Urinary bladder (tissue), 4 donors: ENCODE results near the gene LPIN1. TPM values are rescaled to one million over a fixed set of nuclear protein-coding genes. Genes with fewer than 3 reads are reported as not detected.

Source experiments
- DNase-seq: peaks from one replicate; pipeline ENCODE4 v3.0.0-alpha.2; 2015; ENCODE audit errors: extremely low spot score
- H3K27ac ChIP-seq: one replicate; pipeline ENCODE4 v1.5.1; 2013; ENCODE audit warnings: low read depth, mild to moderate bottlenecking, moderate library complexity
- H3K36me3 ChIP-seq: one replicate; pipeline ENCODE4 v1.6.1; 2013; ENCODE audit warnings: mild to moderate bottlenecking, moderate library complexity; ENCODE audit not compliant: insufficient read depth
- H3K4me1 ChIP-seq: one replicate; pipeline ENCODE4 v1.6.1; 2013; ENCODE audit warnings: mild to moderate bottlenecking, moderate library complexity; ENCODE audit not compliant: insufficient read depth
- H3K4me3 ChIP-seq: one replicate; pipeline ENCODE4 v1.5.1; 2013; ENCODE audit warnings: low read depth, low read length
- WGBS: extraction: QIAGEN DNeasy Blood & Tissue Kit; methylation state at CpG from one replicate; pipeline ENCODE4 v1.1.7; 2013; 5-methylcytosine and 5-hydroxymethylcytosine counted together
- polyA plus RNA-seq: library from polyadenylated mRNA; stranded (reverse); fragments of 200-250 nt; gene quantifications from one replicate; pipeline ENCODE4 v1.2.3, GENCODE V29; 2013
- total RNA-seq: library from RNA; depleted of rRNA; stranded (reverse); fragments of >200 nt; gene quantifications from one replicate; pipeline ENCODE4 v1.2.3, GENCODE V29; 2014
- donor health status: healthy with polysubstance abuse.
- donor health status: healthy.

LPIN1 gene
- total and polyA plus RNA-seq, 2 donors: 27.3 to 34.1 TPM

DNA sequence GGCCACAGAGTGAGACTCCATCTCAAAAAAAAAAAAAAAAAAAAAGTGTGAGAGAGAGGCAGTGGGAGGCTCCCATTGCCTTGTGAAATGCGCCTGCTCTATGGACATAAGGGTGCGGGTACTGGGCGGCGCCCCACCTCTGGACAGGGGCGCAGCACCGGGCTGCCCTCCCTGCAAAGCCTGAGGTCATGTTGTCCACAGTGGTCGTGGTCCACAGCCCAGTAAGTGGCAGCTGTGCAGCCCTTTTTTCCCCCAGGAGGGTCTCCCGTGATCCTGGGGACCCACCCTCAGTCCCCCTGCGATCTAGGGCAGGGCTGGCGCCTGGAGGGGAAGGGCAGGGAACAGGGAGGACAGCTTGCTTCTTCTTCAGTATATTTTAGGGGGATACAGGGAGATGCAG, 37.8 kb downstream of the LPIN1 start:
- 90% methylated on average over 10 of the region's 10 CpGs for WGBS
- no peak for DNase-seq
- Histone ChIP-seq H3K4me1 (no peaks in the 10 kb centered on the region), H3K27ac (no peak overlapping the region), H3K36me3 (no peaks in the 10 kb centered on the region), H3K4me3 (no peak overlapping the region)

DNA sequence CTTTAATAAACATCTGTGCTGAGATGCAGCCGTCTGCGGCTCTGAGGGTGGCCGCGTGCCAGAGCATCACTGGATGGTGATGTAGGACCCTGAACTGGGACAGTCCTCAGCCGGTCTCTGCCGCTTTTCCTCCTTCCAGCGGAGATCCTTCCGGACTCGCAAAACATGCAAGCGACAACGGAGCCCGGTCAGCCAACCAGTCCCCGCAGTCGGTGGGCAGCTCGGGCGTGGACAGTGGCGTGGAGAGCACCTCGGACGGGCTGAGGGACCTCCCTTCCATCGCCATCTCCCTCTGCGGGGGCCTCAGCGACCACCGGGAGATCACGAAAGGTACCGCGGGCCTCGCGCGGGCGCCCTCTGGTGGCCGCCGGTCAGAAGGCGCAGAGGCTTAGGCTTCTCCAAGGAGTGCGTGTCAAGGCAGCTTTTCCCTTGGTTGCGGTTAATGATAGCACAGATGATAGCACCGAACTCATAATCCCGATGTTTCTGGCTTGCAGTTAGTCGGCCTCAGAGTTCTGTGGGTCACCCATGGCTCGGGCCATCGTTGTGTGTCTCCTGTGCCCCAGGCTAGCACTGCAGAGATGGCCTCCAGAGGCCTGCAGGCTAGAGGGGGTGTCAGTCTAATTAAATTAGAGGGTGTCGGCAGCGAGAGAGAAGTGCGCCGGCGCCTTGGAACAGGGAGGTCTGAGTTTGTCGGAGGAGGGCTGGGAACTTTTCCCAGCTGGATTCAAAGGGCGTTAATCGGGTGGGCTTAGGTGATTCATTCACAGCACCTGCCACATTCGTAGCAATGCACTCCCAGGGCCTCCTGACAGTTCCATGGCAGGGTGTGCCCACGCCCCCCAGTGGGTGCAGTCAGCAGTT, 38.5 kb downstream of the LPIN1 start:
- no peak overlapping the region for H3K27ac ChIP-seq
- no peaks in the 10 kb centered on the region for H3K4me1 ChIP-seq
- H3K4me3 ChIP-seq: no peak overlapping the region
- H3K36me3 ChIP-seq: no peaks in the 10 kb centered on the region
- 25% methylated on average over 50 of the region's 50 CpGs for WGBS
- DNase-seq: no peak

DNA sequence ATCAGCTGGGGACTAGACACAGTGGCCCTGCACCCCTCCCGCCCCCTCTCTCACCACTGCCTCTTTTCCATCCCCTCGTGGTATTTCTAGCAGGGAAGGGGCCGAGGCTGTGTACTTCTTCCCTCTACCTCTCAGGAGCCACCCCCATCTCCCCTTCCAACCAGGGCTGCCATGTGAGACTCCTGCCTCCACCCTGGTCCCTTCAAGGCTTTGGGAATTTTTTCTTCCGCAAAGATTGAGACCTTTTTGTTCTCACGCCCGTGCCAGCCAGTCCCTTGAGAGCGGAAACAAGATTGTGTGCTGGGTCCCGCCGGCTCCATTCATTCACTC, 39.1 kb downstream of the LPIN1 start:
- WGBS: 92% methylated on average over 9 of the region's 9 CpGs
- DNase-seq: no peak
- Histone ChIP-seq H3K27ac (no peak overlapping the region), H3K4me3 (no peak overlapping the region), H3K36me3 (no peaks in the 10 kb centered on the region), H3K4me1 (no peaks in the 10 kb centered on the region)

DNA sequence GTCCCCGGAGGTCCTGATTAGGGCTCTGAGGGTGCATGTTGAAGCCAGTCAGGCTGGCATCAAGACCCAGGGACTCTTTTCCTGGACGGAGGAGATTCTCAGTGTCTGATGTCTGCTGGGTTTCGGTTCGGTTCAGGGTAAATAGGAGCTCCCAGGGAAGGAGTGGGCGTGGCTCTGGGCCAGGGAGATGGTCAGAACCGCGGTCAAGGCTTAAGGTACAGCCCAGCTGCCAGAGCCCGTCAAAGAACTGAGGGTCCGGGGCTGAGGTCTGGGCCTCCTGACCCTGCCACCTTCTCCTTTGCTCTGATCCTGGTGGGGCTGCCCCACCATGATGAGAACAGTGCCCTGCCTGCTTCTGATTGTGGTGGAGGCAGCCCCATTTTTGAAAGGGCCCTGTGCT, 39.8 kb downstream of the LPIN1 start:
- Histone ChIP-seq H3K36me3 (no peaks in the 10 kb centered on the region), H3K27ac (no peak overlapping the region), H3K4me3 (no peak overlapping the region), H3K4me1 (no peaks in the 10 kb centered on the region)
- DNase-seq: no peak
- WGBS: 96% methylated on average over 9 of the region's 9 CpGs

DNA sequence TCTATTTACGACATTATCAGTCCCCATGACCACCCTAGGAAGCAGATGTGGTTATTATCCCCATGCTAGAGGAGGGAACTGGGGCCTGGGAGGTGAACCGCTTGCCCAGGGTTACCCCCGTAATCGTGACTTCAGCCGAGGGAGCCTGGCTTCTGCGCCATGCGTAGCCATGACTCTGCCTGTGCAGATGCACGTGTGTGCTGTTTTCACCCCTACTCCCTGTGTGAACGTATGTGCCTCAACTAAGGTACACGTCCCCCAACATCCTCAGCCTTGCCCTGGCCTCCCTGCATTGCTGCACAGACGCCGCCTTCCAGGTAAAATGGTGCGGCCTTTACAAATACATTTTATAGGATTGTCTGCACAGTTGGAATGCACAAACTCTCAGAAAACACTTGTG, 40.2 kb downstream of the LPIN1 start:
- Histone ChIP-seq H3K4me3 (no peak overlapping the region), H3K27ac (no peak overlapping the region), H3K4me1 (no peaks in the 10 kb centered on the region), H3K36me3 (no peaks in the 10 kb centered on the region)
- no peak for DNase-seq
- 97% methylated on average over 13 of the region's 13 CpGs for WGBS

DNA sequence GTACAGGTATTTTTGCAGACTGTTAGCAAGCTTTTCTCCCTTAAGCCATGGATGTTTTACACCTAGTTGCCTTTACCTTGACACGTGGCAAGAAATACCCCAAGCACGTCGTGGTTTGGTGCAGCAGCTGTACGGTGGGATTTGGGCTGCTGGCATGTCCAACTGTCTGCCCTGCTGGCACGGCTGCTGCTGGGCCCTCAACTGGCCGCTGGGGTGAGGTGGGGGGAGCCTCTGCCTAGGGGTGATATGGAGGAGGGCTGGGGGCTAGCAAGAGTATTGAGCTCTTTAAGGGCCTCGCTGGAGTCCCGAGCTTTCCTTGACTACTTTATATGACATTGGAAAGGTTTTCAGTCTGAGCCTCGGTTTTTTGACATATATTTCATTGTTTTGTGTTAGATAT, 41.6 kb downstream of the LPIN1 start:
- DNase-seq: no peak
- peaks cover under 1% of the 10 kb centered on the region for H3K36me3 ChIP-seq

DNA sequence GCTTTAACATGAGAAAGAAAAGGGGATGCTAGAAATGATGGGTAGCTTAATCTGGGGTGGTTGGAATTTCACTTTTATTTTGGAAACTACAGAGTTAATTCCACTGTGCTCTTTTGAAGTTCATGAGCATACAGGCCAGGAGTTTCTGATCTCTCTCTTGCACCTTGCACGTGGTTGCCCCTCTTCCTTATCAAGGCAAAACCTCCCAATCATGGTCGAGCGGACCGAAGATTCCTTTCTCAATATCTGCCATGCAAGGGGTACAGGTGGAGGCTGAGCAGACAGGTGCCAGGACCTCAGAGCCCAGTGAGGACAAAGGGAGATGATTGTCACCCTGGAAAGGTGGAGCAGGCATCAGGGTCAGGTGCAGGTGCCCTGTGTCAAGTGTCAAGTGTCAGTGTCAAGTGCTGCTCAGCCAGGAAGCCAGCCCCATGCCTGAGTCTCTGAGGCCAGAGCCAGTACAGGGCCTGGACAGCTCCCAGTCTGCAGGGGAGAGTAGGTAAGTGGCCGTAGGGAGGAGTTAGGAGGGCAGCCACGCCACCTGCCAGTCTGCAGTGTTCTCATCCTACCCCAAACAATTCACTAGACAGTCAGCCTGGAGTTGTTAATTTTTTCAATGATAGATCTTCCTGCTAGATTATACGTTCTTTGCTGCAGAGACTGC, 42.2 kb downstream of the LPIN1 start:
- 88% methylated on average over 7 of the region's 7 CpGs for WGBS
- H3K4me1 ChIP-seq: no peaks in the 10 kb centered on the region
- peaks cover 3% of the 10 kb centered on the region for H3K36me3 ChIP-seq
- DNase-seq: no peak
- H3K27ac ChIP-seq: no peak overlapping the region
- no peak overlapping the region for H3K4me3 ChIP-seq

More for the DNA sequence above, 41.6 kb downstream of the LPIN1 start:
- WGBS: 90% methylated on average over 9 of the region's 9 CpGs
- Histone ChIP-seq H3K27ac (no peak overlapping the region), H3K4me1 (no peaks in the 10 kb centered on the region), H3K4me3 (no peak overlapping the region)

DNA sequence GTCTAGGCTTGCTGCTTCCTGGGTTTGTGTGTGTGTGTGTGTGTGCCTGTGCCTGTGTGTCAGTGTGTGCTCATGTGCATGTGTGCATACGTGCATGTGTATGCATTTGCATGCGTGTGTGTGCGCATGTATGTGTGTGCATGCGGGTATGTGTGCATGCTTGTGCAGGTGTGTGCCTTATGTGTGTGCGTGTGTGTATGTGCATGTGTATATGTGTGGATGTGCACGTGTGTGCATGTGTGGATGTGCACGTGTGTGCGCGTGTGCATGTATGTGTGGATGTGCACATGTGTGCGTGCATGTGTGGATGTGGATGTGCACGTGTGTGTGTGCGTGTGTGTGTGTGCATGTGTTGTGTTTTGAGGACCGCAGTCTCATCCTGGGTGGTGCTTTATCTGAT, 42.8 kb downstream of the LPIN1 start:
- H3K27ac ChIP-seq: no peak overlapping the region
- H3K4me1 ChIP-seq: no peaks in the 10 kb centered on the region
- WGBS: 97% methylated on average over 13 of the region's 13 CpGs
- H3K4me3 ChIP-seq: no peak overlapping the region
- peaks cover 3% of the 10 kb centered on the region for H3K36me3 ChIP-seq
- no peak for DNase-seq

DNA sequence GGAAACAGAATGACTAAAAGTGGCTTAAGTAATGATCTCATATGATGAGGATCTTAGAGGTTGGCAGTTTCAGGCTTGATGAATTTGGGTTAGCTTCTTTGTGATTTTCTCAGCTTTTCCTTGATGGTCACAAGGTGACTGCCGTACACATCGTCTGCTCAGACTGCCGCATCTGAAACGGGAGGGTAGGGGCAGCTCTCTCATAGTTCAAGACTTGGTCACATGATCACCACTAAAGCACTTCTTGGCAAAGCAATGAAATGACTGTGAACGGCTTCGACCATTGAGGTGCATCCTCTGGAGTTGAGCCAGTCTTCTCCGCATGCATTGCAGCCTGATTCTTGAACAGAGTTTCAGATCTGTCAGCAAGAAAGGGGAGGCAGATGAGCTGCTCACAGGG, 43.8 kb downstream of the LPIN1 start:
- peaks cover 3% of the 10 kb centered on the region for H3K36me3 ChIP-seq
- WGBS: 79% methylated on average over 7 of the region's 7 CpGs
- no peak overlapping the region for H3K4me3 ChIP-seq
- DNase-seq: no peak
- no peaks in the 10 kb centered on the region for H3K4me1 ChIP-seq
- no peak overlapping the region for H3K27ac ChIP-seq

DNA sequence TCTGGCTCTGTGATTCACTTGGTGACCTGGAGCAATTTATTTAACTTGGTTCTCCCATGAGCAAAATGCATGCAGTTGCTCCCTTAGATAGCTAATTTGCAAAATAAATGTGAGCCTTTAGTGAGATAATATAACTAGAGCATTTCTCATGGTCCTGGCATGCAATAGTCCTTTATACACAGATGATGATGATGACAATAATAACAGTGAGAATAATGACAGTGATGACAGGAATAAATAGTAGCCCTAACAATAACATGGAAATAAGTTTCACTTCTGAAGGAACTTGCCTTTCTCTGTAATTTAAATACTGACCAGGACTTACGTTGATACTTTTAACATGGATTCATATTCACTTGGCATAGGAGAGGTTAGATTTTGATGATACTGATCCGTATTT, 49.2 kb downstream of the LPIN1 start:
- H3K4me1 ChIP-seq: no peaks in the 10 kb centered on the region
- 90% methylated on average over 2 of the region's 2 CpGs for WGBS
- peaks cover 3% of the 10 kb centered on the region for H3K36me3 ChIP-seq
- no peak for DNase-seq
- H3K27ac ChIP-seq: no peak overlapping the region
- H3K4me3 ChIP-seq: no peak overlapping the region

DNA sequence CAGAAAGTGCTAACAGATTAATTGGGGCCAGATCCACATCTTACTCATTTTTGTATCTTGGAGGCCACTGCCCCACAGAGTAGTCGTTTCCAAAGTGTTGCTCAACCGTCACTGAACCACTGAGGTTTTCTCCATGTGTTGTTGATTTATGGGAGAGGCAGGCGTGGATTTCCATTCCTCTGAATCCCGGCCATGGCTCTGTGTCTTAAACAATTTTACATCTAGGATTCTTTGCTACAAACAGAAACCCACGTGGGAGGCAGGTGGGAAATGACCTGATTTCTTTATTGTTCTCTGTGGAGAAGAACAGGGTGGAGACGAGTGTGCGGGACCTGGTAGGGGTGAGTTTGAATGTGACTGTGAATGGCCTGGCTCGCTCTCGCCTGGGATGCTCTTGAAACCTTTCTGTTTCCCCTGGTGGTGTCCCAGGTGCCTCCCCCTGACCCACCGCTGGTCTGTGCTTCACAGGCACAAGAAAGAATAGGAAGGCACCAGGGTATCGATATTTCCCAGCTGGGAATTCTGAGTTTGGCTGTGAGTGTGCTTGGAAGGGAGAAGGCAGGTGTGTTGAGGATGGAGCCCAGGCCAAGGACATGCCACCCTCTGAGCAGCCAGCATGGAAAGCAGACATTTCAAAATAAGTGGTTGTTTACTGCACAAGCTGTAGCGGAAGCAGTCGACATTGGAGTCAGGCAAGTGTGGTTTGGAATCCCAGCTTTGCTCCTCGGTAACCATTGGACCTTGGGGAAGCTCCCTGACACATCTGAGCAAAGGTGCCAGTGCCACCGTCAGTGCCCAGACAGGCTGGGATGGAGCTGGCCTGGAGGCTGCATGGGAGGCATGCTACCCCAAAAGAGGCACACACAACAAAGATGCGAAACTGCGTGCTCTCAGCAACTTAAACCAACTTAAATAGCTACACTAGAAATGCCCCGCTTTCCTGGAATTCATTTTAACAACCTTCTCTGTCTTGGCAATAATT, 50.0 kb downstream of the LPIN1 start:
- H3K4me1 ChIP-seq: no peaks in the 10 kb centered on the region
- H3K27ac ChIP-seq: no peak overlapping the region
- 86% methylated on average over 18 of the region's 18 CpGs for WGBS
- H3K4me3 ChIP-seq: no peak overlapping the region
- peaks cover 3% of the 10 kb centered on the region for H3K36me3 ChIP-seq
- DNase-seq: no peak

DNA sequence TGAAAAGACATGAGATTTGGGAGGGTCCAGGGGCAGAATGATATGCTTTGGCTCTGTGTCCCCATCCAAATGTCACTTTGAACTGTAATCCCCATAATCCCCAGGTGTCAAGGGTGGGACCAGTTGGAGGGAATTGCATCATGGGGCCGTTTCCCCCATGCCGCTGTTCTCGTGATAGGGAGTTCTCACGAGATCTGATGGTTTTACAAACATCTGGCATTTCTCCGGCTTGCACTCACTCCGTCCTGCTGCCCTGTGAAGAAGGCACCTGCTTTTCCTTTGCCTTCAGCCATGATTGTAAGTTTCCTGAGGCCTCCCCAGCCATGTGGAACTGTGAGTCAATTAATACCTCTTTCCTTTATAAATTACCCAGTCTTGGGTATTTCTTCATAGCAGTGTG, 51.4 kb downstream of the LPIN1 start:
- peaks cover 7% of the 10 kb centered on the region for H3K36me3 ChIP-seq
- 84% methylated on average over 6 of the region's 6 CpGs for WGBS
- H3K4me3 ChIP-seq: no peak overlapping the region

DNA sequence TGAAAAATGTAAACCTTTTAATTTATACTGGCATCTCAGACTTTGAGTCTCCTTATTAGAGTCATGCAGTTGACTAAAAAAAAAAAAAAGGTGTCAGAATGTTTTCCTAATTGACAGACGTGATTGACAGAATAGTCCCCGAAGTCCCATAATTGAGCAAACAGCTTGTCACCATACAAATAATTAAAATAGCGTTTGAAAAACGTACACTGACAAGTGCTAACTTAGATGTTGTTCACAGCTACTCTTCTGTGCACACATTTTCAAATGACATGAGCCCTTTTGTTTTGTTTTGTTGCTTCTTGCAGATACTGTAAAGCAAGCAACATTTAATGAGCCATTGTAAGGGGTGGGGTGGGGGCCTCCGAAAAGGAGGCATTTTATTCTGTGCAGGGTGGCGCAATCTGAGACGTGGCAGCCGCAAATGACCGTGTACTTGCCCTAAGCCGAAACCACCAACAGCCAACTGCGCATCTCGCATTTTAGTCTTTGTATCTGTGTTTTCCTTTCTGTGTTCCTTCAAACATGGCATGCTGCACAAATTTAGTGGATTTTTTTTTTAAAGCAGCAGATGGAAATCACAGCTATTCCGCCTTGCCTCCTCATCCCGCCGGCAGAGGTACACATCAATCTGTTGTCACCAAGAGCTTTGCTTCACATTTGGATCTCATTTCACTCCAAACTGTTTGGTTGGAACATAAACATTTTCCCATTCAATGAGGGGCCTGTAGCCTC, 52.4 kb downstream of the LPIN1 start:
- DNase-seq: no peak
- Histone ChIP-seq H3K36me3 (peaks cover 4% of the 10 kb centered on the region), H3K27ac (no peak overlapping the region), H3K4me1 (no peaks in the 10 kb centered on the region), H3K4me3 (no peak overlapping the region)
- 78% methylated on average over 15 of the region's 15 CpGs for WGBS

More for the DNA sequence above, 51.4 kb downstream of the LPIN1 start:
- Histone ChIP-seq H3K4me1 (no peaks in the 10 kb centered on the region), H3K27ac (no peak overlapping the region)
- DNase-seq: no peak
